Activated T-helper 17 cell treated with anti-CD3 and anti-CD28 coated beads, Interleukin-2, amount 50 U/mL, for 72 hours (primary cell): ENCODE results near the gene TOR2A. TPM values are rescaled to one million over a fixed set of nuclear protein-coding genes. Genes with fewer than 3 reads are reported as not detected.
A peak's percentile ranks its signal among the peaks of the same experiment; 100 is the strongest.

Experiments used
- ATAC-seq: fragments of 150-1000 bp; cut with Tn5 transposase; replicated peaks from 2 replicates; pipeline ENCODE4 v1.10.0; 2021; ENCODE audit warnings: mild to moderate bottlenecking, moderate library complexity
- H3K27ac Mint-ChIP-seq: one replicate; pipeline ENCODE4 v1.8.0; 2022; ENCODE audit warnings: mixed read lengths
- H3K27me3 Mint-ChIP-seq: one replicate; pipeline ENCODE4 v1.8.0; 2022; ENCODE audit warnings: mixed read lengths
- H3K36me3 Mint-ChIP-seq: one replicate; pipeline ENCODE4 v1.8.0; 2022; ENCODE audit warnings: low read depth, mild to moderate bottlenecking, mixed read lengths
- H3K4me1 Mint-ChIP-seq: one replicate; pipeline ENCODE4 v1.8.0; 2022; ENCODE audit warnings: mixed read lengths
- H3K4me3 Mint-ChIP-seq: one replicate; pipeline ENCODE4 v1.8.0; 2022; ENCODE audit warnings: mild to moderate bottlenecking, mixed read lengths
- H3K9me3 Mint-ChIP-seq: one replicate; pipeline ENCODE4 v1.8.0; 2022; ENCODE audit warnings: mixed read lengths
- total RNA-seq, 2 donors: library from RNA; stranded (reverse); gene quantifications; one replicate each; pipeline ENCODE4 v1.2.3, GENCODE V29; 2022

Gene TOR2A
- total RNA-seq, 2 donors from 2014 or later, result 8.5 to 15.7 TPM

DNA sequence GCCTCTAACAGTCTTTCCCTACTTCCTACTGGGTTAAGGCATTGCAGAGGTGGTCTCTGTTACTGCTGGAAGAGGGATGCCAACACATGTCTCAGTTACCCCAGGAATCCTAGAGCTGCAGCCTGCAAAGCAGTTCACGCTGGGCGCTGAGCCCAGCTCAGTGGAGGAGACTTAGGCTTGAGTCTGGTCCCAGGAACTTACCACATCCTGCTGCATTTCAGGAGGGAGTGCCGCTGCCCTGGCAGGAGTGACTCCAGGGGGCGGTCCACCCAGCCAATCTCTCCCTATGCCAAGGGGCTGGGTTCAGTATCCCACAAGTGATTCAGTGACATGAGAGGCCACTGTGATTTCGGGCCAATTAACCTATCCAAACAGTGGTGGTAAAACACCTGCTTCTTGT is 11.7 kb downstream of the TOR2A start:
- Mint-ChIP-seq H3K9me3 (no peaks in the 10 kb centered on the region), H3K4me1 (peaks cover 7% of the 10 kb centered on the region), H3K27ac (no peak overlapping the region), H3K4me3 (no peak overlapping the region), H3K27me3 (no peaks in the 10 kb centered on the region), H3K36me3 (no peaks in the 10 kb centered on the region)
- no peak for ATAC-seq

DNA sequence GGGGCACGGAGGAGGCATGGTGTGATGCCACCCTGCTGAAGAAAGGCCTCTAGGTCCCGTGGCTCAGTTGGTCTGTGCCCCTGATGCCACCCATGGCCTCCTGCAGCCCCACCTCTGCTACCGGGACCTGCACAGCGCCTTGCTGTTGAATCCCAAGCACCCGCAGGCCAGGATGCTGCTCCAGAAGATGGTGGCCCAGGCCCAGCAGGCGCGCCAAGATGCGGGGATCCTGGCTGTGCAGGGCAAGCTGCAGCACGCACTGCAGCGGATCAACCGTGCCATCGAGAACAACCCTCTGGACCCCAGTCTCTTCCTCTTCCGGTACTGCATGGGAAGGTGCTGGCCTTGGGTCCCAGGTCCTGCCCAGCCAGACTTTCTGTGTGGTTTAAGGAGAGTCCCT is 12.1 kb downstream of the TOR2A start:
- H3K27ac Mint-ChIP-seq, result no peak overlapping the region
- no peak for ATAC-seq
- no peak overlapping the region for H3K4me3 Mint-ChIP-seq
- no peaks in the 10 kb centered on the region for H3K27me3 Mint-ChIP-seq
- no peaks in the 10 kb centered on the region for H3K9me3 Mint-ChIP-seq
- H3K36me3 Mint-ChIP-seq, result no peaks in the 10 kb centered on the region
- H3K4me1 Mint-ChIP-seq, result peaks cover 7% of the 10 kb centered on the region

- no peak for ATAC-seq
- no peak overlapping the region for H3K27ac Mint-ChIP-seq
- H3K36me3 Mint-ChIP-seq, result no peaks in the 10 kb centered on the region
- H3K4me3 Mint-ChIP-seq, result no peak overlapping the region
- H3K27me3 Mint-ChIP-seq, result no peaks in the 10 kb centered on the region
- H3K9me3 Mint-ChIP-seq, result no peaks in the 10 kb centered on the region
- H3K4me1 Mint-ChIP-seq, result peaks cover 7% of the 10 kb centered on the region
Observed at GRCh38 chr9:127722055-127722745, 12.9 kb downstream of the TOR2A start.

DNA sequence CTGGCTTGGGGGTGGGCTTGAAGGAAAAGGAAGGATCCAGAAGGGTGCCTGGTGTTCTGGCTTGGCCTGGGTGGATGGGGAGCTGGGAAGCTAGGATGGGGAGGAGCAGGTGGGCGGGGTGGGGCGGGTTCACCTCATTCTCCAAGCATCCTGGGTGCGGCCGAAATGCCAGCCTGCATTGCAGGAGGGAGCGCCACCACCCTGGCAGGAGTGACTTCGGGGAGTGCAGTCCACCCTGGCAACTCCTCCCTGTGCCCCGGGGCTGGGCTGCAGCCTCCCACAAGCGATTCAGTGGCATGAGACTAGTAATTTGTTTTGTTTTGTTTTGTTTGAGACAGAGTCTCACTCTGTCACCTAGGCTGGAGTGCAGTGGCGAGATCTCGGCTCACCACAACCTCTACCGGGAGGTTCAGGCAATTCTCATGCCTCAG is 13.7 kb downstream of the TOR2A start:
- Mint-ChIP-seq H3K4me1 (peaks cover 7% of the 10 kb centered on the region), H3K27ac (no peak overlapping the region), H3K9me3 (no peaks in the 10 kb centered on the region), H3K27me3 (no peaks in the 10 kb centered on the region), H3K4me3 (peak overlapping the region; percentile 43), H3K36me3 (no peaks in the 10 kb centered on the region)
- peak; percentile 31 for ATAC-seq

GRCh38 chr9:127720865-127721227 is 14.2 kb downstream of the TOR2A start:
- Mint-ChIP-seq H3K27me3 (no peaks in the 10 kb centered on the region), H3K4me1 (peaks cover 11% of the 10 kb centered on the region), H3K27ac (peak overlapping the region; percentile 68), H3K9me3 (no peaks in the 10 kb centered on the region), H3K36me3 (no peaks in the 10 kb centered on the region), H3K4me3 (peak overlapping the region; percentile 43)
- ATAC-seq, result no peak

- H3K9me3 Mint-ChIP-seq, result no peaks in the 10 kb centered on the region
- H3K36me3 Mint-ChIP-seq, result peaks cover 5% of the 10 kb centered on the region
- no peak for ATAC-seq
- peaks cover 17% of the 10 kb centered on the region for H3K4me1 Mint-ChIP-seq
- H3K4me3 Mint-ChIP-seq, result peak overlapping the region; percentile 43
- peak overlapping the region; percentile 68 for H3K27ac Mint-ChIP-seq
- no peaks in the 10 kb centered on the region for H3K27me3 Mint-ChIP-seq
Observed at GRCh38 chr9:127720031-127720864, 14.8 kb downstream of the TOR2A start.

- H3K27me3 Mint-ChIP-seq, result no peaks in the 10 kb centered on the region
- no peak for ATAC-seq
- H3K4me1 Mint-ChIP-seq, result peaks cover 17% of the 10 kb centered on the region
- H3K36me3 Mint-ChIP-seq, result peaks cover 6% of the 10 kb centered on the region
- H3K4me3 Mint-ChIP-seq, result no peak overlapping the region
- H3K9me3 Mint-ChIP-seq, result no peaks in the 10 kb centered on the region
- H3K27ac Mint-ChIP-seq, result no peak overlapping the region
Observed at GRCh38 chr9:127717766-127718165, 17.3 kb downstream of the TOR2A start.

GRCh38 chr9:127716412-127716811 is 18.7 kb downstream of the TOR2A start:
- H3K36me3 Mint-ChIP-seq, result peaks cover 6% of the 10 kb centered on the region
- H3K27me3 Mint-ChIP-seq, result no peaks in the 10 kb centered on the region
- peak overlapping the region; percentile 95 for H3K27ac Mint-ChIP-seq
- no peaks in the 10 kb centered on the region for H3K9me3 Mint-ChIP-seq
- H3K4me1 Mint-ChIP-seq, result peaks cover 17% of the 10 kb centered on the region
- peak overlapping the region; percentile 96 for H3K4me3 Mint-ChIP-seq
- ATAC-seq, result no peak

GRCh38 chr9:127715470-127716337 is 19.4 kb downstream of the TOR2A start, which contains the start of the genes PTRH1 and TTC16:
PTRH1 (minus strand) TSS chr9:127715663; CDS start chr9:127715639, 24 bp downstream.
TTC16 (plus strand) TSS chr9:127716079; CDS start chr9:127716146, 67 bp downstream.
- ATAC-seq, result peak; percentile 98
- Mint-ChIP-seq H3K27ac (peak within 1 kb of the TSS; percentile 95), H3K4me3 (peak within 1 kb of the TSS; percentile 96), H3K4me1 (peaks cover 17% of the 10 kb centered on the region), H3K36me3 (peaks cover 6% of the 10 kb centered on the region), H3K9me3 (no peaks in the 10 kb centered on the region), H3K27me3 (no peaks in the 10 kb centered on the region)

GRCh38 chr9:127714951-127715469 is 20.1 kb downstream of the TOR2A start:
- Mint-ChIP-seq H3K27me3 (no peaks in the 10 kb centered on the region), H3K36me3 (peaks cover 6% of the 10 kb centered on the region), H3K27ac (peak overlapping the region; percentile 95), H3K9me3 (no peaks in the 10 kb centered on the region), H3K4me3 (peak overlapping the region; percentile 96), H3K4me1 (peaks cover 15% of the 10 kb centered on the region)
- peak; percentile 8 for ATAC-seq

DNA sequence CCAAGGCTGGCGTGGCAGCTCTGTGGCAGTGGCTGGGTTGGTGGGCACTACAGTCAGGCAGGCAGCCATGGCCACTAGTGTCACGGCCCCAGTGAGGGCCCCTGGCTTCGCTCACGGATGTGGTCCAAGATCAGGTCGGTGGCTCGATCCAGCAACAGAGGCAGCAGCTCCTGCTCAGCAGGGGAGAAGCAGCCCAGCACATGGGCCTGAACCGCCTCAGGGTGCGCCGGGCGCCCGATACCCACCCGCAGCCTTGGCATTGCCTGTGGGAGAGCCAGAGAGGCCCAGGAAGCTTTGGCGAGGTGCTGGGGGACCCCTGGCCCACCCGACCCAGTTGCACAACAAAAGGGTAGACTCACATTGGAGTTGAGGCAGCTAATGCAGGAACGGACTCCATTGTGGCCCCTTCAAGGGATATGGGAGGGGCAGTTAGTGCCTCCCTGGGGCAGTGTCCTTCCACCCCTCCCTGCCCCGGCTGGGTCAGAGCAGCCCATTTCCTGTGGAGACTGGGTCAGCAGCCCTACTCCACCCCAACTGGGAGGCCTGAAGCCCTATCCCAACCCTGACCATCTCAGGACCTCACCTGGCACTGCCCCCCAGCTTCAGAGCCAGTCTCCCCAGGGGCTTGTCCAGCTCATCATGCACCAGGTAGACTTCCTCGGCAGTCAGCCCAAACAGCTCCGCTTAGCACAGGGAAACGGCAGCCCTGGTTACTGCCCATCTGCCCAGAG is 20.9 kb downstream of the TOR2A start:
- H3K36me3 Mint-ChIP-seq, result peaks cover 6% of the 10 kb centered on the region
- no peaks in the 10 kb centered on the region for H3K9me3 Mint-ChIP-seq
- H3K4me1 Mint-ChIP-seq, result peaks cover 10% of the 10 kb centered on the region
- peak overlapping the region; percentile 96 for H3K4me3 Mint-ChIP-seq
- H3K27me3 Mint-ChIP-seq, result no peaks in the 10 kb centered on the region
- ATAC-seq, result no peak
- H3K27ac Mint-ChIP-seq, result no peak overlapping the region

DNA sequence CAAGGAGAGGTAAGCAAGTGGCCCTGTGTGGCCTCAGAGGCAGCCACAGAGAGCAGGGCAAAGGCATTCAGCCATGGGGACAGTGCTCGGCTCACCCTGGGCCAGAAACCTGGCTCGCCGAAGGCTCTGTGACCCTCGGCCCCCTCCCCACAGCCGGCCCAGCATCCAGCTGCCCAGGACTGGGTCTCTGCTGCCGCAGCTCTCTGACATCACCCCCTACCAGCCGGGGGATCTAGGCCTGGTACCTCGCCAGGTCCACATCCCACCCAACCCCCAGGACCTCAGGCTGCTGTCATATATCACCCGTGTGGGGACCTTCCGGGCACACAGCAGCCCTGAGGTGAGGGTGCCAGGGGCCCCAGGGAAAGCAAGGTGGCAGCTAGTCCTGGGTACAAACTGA is 22.2 kb downstream of the TOR2A start:
- Mint-ChIP-seq H3K27ac (no peak overlapping the region), H3K4me3 (no peak overlapping the region), H3K36me3 (peaks cover 6% of the 10 kb centered on the region), H3K4me1 (peaks cover 10% of the 10 kb centered on the region), H3K9me3 (no peaks in the 10 kb centered on the region), H3K27me3 (no peaks in the 10 kb centered on the region)
- no peak for ATAC-seq

DNA sequence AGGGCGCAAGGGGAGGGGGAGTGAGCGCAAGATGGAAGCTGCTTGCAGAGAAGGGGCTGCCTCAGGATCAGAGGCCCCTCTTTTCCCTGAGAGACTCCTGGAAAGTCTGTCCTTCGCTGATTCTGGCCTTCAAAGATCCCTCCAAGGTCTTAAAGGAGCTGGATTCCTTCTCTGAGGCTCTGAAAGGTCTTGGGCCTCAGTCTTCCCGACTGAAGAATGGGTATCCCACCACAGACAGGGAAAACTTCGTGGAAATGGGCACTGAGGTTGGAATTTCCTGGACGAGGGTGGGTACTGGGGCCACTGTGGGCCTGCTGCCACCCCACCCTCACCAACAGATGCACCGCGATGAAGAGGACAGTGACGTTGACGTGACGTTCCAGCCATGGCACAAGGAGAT is 22.7 kb downstream of the TOR2A start:
- H3K27ac Mint-ChIP-seq, result no peak overlapping the region
- no peak for ATAC-seq
- peaks cover 15% of the 10 kb centered on the region for H3K4me1 Mint-ChIP-seq
- H3K9me3 Mint-ChIP-seq, result no peaks in the 10 kb centered on the region
- H3K36me3 Mint-ChIP-seq, result peaks cover 6% of the 10 kb centered on the region
- no peak overlapping the region for H3K4me3 Mint-ChIP-seq
- no peaks in the 10 kb centered on the region for H3K27me3 Mint-ChIP-seq
